ENCODE results near the gene P2RY2.

GRCh38 chr11:73249304-73249703 lies 31.2 kb downstream of the P2RY2 start:
- no peak for TF ChIP-seq CTCF (IDR thresholded peaks at IDR 0.05)
- no peak for TF ChIP-seq POLR2A (IDR thresholded peaks at IDR 0.05)
